Sciatic nerve (tissue), 2 donors: Measurements from ENCODE around the gene HAUS3. TPM values are rescaled to one million over a fixed set of nuclear protein-coding genes. Genes with fewer than 3 reads are reported as not detected.

Source experiments
- ATAC-seq: fragments of 200-7000 bp; cut with Tn5 transposase; one replicate; pipeline ENCODE4 v1.9.1; 2020; ENCODE audit warnings: mild to moderate bottlenecking, moderate library complexity
- DNase-seq: peaks from one replicate; pipeline ENCODE4 v3.0.0-alpha.2; 2020; ENCODE audit warnings: low spot score
- intact Hi-C: fragments of 100-400 bp; cut with DNase I; formaldehyde crosslinking; loops from one replicate; pipeline ENCODE4 v1.14.2; 2022
- total RNA-seq: library from RNA; stranded (reverse); fragmentation: NEBNext Ultra II Directional; extraction: Animal tissue kit (Norgen Biotek cat#: 25700); gene quantifications from one replicate; pipeline ENCODE4 v1.2.1, GENCODE V29; 2021
- donor health status: DM: no; HTN: no; CAD: no.
- donor health status: DM: no; HTN: no; CAD: no.

Gene HAUS3
- total RNA-seq, 1 donor from 2014 or later, result 15.4 TPM

- ATAC-seq (peak; percentile 35), DNase-seq (peak; percentile 78)
- intact Hi-C loops, result loop anchor here (10.0 kb wide), 1 partner anchor 199 kb away; the partner anchor contains the start of gene RNF4
These were observed 24.3 kb upstream of the HAUS3 start for GRCh38 chr4:2266181-2266580.

DNA sequence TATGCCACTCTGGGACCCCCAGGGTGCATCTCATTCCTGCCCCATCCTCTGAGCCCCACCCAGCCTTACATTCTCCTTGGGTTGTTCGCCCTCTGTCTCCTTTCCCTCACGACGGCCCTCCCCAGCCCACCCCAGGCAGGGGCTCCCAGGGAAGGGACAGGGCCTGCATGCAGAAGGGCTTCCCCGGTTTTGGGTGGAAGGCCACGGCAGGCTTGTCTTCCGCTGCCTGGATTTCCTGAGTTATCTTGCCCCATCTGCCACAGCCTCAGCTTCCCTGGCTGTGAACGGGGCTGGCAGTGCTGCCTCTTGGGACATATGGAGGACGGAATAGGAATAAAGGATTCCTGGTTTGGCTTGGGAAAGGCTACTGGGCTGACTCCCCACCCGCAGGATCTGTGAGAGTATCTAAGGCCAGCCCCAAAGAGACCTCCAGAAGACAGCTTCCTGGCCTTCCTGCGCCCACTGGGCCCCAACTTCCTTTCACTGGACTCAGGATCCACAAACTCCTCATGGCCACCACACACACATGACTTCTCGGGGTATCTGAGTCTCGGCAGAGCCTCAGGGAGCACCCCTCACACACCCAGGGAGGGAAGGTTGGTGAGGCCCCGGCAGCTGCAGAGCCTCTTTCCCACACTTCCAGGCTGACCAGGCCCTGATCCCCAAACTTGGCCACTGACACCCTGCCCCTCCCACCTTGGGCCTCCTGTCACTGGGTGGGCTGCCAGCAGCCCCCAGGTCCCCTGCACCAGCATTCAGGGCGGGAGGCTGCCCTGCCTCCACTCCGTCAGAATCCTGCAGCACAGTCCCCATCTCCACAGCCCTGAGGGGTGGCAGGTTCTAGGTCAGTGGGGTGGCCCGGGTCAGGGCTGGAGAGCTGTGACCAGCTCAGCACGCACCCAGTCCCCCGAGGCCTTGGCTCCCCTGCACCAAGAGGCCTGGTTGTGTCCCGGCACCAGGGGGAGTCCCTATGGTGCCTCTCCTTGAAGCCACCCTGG lies 23.5 kb upstream of the HAUS3 start:
- no peak for DNase-seq
- no peak for ATAC-seq
- intact Hi-C loops, result loop anchor here (10.0 kb wide), 1 partner anchor 199 kb away; the partner anchor contains the start of gene RNF4

GRCh38 chr4:2264481-2265041 lies 22.6 kb upstream of the HAUS3 start:
- DNase-seq, result no peak
- intact Hi-C loops, result loop anchor here (10.0 kb wide), 1 partner anchor 200 kb away; the partner anchor contains the start of gene RNF4

DNA sequence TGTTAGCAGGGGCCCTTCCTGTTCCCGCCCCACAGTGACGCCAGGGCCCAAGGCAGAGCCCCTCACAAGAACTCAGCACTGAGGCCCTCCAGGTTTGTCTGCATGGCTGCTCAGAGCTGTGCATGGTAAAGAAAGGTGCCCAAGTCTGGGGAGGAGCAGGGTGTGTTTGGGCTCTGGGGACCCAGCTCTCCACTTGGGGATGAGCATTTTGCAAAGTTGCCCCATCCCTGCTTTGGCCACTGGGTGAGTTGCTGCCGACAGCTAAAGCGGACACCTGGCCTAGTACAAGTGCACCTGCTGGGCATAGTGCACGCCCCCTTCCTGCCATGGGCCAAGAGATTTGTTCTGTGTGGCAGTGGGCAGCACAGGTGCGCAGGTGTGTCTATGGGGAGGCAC lies 22.0 kb upstream of the HAUS3 start:
- intact Hi-C loops, result loop anchor here (10.0 kb wide), 1 partner anchor 201 kb away; the partner anchor contains the start of gene RNF4
- ATAC-seq, result no peak
- no peak for DNase-seq

More at GRCh38 chr4:2264481-2265041, 22.6 kb upstream of the HAUS3 start:
- no peak for ATAC-seq

DNA sequence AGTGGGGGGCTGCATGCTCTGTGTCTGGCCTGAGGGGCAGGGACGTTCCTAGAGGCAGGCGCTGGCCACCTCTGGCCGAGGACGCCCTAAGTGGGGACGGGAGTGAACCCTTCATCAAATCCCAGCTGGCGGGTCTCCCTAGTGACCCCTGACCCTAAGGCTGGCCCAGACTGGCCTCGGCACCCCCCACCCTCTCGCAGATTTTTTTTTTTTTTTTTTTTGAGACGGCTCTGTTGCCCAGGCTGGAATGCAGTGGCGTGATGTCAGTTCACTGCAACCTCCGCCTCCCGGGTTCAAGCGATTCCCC lies 21.0 kb upstream of the HAUS3 start:
- intact Hi-C loops, result loop anchor here (10.0 kb wide), 1 partner anchor 202 kb away; the partner anchor contains the start of gene RNF4
- no peak for ATAC-seq
- DNase-seq, result no peak

GRCh38 chr4:2262145-2262943 lies 20.4 kb upstream of the HAUS3 start:
- intact Hi-C loops, result loop anchor here (10.0 kb wide), 1 partner anchor 202 kb away; the partner anchor contains the start of gene RNF4
- ATAC-seq (peak; percentile 97), DNase-seq (peak; percentile 99)

GRCh38 chr4:2261853-2262144 lies 19.9 kb upstream of the HAUS3 start, which contains the start of gene MXD4:
Gene MXD4, minus strand, starts transcription at chr4:2262109. Its CDS starts 129 bp downstream, at chr4:2261980.
- intact Hi-C loops, result loop anchor here (10.0 kb wide), 1 partner anchor 203 kb away; the partner anchor contains the start of gene RNF4
- ATAC-seq, result no peak
- DNase-seq, result no peak

GRCh38 chr4:2261110-2261852 lies 19.4 kb upstream of the HAUS3 start:
- ATAC-seq (no peak), DNase-seq (peak; percentile 75)
- intact Hi-C loops, result loop anchor here (10.0 kb wide), 1 partner anchor 204 kb away; the partner anchor contains the start of gene RNF4

- intact Hi-C loops, result loop anchor here (10.0 kb wide), 1 partner anchor 204 kb away; the partner anchor contains the start of gene RNF4
- ATAC-seq (no peak), DNase-seq (peak; percentile 74)
These were observed 18.6 kb upstream of the HAUS3 start for GRCh38 chr4:2260344-2261109.

GRCh38 chr4:2259541-2260343 lies 17.8 kb upstream of the HAUS3 start:
- no peak for ATAC-seq
- DNase-seq, result peak; percentile 59
- intact Hi-C loops, result loop anchor here (10.0 kb wide), 1 partner anchor 205 kb away; the partner anchor contains the start of gene RNF4

GRCh38 chr4:2259036-2259540 lies 17.2 kb upstream of the HAUS3 start:
- ATAC-seq, result no peak
- peak; percentile 55 for DNase-seq
- intact Hi-C loops, result no loop called here

- intact Hi-C loops, result no loop called here
- ATAC-seq, result no peak
- peak; percentile 57 for DNase-seq
These were observed 16.4 kb upstream of the HAUS3 start for GRCh38 chr4:2258091-2259035.

DNA sequence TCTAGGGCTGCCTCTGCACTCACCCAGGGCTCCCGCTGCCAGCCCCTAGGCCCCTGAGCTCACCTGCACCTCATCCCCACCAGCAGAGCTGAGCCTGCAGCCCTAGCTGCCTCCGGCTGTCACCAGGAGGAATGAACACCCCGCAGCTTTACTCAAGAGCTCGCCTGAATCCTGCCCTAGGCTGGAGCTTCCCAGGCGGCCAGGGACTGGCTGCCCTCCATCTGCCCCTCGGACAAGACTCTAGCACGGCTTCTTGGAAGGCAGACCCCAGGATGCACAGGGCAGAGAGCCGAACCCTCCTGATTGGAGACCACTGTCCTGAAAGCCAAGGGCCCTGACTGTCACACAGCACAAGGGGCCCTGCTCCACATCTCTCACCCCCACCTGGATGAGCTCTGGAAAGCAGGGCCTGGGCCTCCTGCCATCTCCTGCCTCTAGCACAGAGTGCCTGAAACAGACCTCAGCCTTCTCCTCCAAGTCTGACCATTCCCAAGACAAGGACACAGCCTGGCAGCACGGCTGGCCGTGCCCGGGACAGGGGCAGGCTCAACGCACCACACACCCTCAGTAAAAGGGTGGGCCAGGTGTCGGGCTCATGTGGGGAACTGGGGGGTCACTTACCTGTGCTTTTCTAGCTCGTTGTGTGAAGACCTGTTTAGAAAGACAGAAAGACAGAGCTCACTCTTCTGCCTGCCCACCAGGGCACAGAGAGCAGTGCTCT lies 15.6 kb upstream of the HAUS3 start:
- ATAC-seq (no peak), DNase-seq (peak; percentile 53)
- intact Hi-C loops, result no loop called here

DNA sequence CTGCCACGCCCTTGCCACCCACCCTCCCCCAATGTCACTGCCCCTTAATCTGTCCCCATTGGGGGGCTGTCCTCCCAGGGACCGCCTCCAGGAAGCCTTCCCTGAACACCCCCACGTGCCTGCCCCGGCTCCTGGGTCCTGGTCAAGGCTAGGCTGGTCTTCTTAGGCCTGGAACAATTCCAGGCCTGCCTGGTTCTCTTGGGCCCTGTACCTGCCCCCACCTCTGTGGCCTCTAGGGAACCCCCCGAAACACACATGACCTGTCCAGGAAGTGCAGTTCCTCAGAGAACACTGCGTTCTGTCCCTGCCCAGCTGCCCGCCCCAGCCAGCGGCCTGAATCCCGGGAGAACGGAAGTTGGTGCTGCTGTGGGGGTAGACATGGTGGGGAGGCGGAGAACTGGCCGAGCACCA lies 14.9 kb upstream of the HAUS3 start:
- intact Hi-C loops, result no loop called here
- DNase-seq (peak; percentile 59), ATAC-seq (peak; percentile 9)
